Activated T-helper 17 cell treated with anti-CD3 and anti-CD28 coated beads, Interleukin-2, amount 50 U/mL, for 72 hours (primary cell): ENCODE measurements around the gene MEIS2. TPM values are rescaled to one million over a fixed set of nuclear protein-coding genes. Genes with fewer than 3 reads are reported as not detected.

Source experiments
- ATAC-seq: fragments of 150-1000 bp; cut with Tn5 transposase; replicated peaks from 2 replicates; pipeline ENCODE4 v1.10.0; 2021; ENCODE audit warnings: mild to moderate bottlenecking, moderate library complexity
- H3K27ac Mint-ChIP-seq: one replicate; pipeline ENCODE4 v1.8.0; 2022; ENCODE audit warnings: mixed read lengths
- H3K27me3 Mint-ChIP-seq: one replicate; pipeline ENCODE4 v1.8.0; 2022; ENCODE audit warnings: mixed read lengths
- H3K36me3 Mint-ChIP-seq: one replicate; pipeline ENCODE4 v1.8.0; 2022; ENCODE audit warnings: low read depth, mild to moderate bottlenecking, mixed read lengths
- H3K4me1 Mint-ChIP-seq: one replicate; pipeline ENCODE4 v1.8.0; 2022; ENCODE audit warnings: mixed read lengths
- H3K4me3 Mint-ChIP-seq: one replicate; pipeline ENCODE4 v1.8.0; 2022; ENCODE audit warnings: mild to moderate bottlenecking, mixed read lengths
- H3K9me3 Mint-ChIP-seq: one replicate; pipeline ENCODE4 v1.8.0; 2022; ENCODE audit warnings: mixed read lengths
- total RNA-seq, 2 donors: library from RNA; stranded (reverse); gene quantifications; one replicate each; pipeline ENCODE4 v1.2.3, GENCODE V29; 2022

MEIS2 gene
- total RNA-seq, 2 donors from 2014 or later = not detected

DNA sequence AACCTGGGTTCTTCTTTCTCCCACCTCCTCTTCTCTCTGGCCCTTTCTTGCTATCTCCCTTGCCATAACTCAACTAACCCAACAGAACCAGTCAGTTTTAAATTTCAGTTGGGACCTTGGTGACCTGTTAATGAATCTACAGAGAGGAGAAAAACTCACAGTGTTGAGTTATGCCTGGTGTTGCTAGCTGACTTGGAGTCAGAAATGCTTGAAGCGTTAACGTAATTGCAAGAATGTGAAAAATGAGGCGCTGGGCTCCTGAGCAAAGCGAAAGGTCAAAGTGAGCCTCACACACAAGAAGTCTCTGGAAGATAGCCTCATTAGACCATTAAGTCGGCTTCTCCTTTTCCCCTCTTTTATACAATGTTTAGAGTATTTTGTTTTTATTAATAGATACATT lies 18.4 kb downstream of the MEIS2 start:
- Mint-ChIP-seq H3K27ac (no peak overlapping the region), H3K4me1 (no peaks in the 10 kb centered on the region), H3K27me3 (peaks cover 15% of the 10 kb centered on the region), H3K9me3 (peaks cover 3% of the 10 kb centered on the region), H3K36me3 (no peaks in the 10 kb centered on the region), H3K4me3 (no peak overlapping the region)
- no peak for ATAC-seq

DNA sequence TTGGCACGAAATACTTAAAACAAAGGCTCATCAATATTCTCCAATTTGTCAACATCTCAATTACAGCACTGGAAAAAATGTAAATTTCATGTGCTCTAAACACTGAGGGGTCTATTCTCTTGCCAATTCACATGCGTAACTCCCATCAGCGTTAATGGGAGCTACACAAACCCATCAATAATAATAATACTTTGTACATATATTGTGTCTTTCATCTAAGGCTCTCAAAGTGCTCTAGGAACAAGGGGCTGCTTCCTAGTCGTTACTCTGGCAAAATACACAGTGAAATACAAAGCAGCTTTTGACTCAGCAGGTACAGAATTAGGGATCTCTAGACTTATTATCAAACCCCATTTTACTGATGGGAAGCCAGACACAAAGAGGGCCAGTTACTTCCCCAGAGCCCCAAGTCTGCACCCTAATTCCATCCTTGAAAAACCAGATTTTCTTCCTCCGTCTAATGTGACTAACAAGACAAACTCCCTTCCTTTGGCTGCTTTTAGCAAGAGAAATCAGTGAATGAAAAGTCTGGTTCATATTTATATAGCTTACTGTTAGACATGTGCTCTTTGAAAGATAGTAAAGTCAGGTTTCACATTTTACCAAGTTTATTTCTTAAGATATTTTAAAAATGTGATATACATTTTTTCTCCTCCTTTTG lies 20.0 kb downstream of the MEIS2 start:
- Mint-ChIP-seq H3K27ac (no peak overlapping the region), H3K4me3 (no peak overlapping the region), H3K9me3 (peaks cover 3% of the 10 kb centered on the region), H3K36me3 (no peaks in the 10 kb centered on the region), H3K4me1 (no peaks in the 10 kb centered on the region), H3K27me3 (peaks cover 22% of the 10 kb centered on the region)
- ATAC-seq = no peak

DNA sequence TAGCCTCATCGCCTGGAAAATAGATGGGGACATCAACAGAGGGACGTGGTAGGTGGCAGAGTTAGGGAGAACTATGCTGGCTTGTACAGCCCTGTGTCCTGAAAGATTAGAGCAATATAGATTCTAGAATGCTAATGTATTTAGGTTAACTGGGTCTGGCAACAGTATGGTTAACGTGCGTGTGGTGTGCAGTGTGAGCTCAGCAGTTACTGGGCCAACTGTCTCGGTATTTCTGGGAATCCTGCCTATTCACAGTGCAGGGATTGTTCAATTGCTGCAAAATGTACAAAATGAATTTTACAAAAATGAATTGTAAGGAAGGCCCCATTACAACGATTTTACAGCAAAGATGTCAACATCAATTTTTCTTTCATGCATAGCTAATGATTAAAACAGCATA lies 20.6 kb downstream of the MEIS2 start:
- Mint-ChIP-seq H3K4me1 (no peaks in the 10 kb centered on the region), H3K27me3 (peaks cover 23% of the 10 kb centered on the region), H3K4me3 (no peak overlapping the region), H3K9me3 (peaks cover 3% of the 10 kb centered on the region), H3K36me3 (no peaks in the 10 kb centered on the region), H3K27ac (no peak overlapping the region)
- ATAC-seq = no peak

DNA sequence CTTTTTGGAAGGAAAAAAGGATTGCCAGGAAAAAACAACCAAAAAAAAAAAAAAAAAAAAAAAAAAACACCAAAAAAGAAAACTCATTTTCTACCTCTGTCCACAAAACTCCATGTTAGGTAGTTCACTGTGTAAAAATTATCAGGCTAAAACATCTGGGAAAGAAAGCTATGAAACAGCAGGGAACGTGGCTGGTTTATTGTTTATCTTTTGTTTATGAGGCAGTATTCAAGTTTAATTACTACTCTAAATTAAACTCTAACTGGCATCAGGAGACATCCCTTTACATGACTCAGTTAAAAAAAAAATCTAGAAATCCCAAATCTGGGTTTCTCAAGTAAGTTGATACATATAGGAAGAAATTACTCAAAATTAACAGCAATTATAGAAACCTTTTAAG lies 21.8 kb downstream of the MEIS2 start:
- Mint-ChIP-seq H3K27ac (no peak overlapping the region), H3K4me3 (no peak overlapping the region), H3K36me3 (no peaks in the 10 kb centered on the region), H3K27me3 (peaks cover 23% of the 10 kb centered on the region), H3K9me3 (peaks cover 3% of the 10 kb centered on the region), H3K4me1 (no peaks in the 10 kb centered on the region)
- ATAC-seq = no peak

DNA sequence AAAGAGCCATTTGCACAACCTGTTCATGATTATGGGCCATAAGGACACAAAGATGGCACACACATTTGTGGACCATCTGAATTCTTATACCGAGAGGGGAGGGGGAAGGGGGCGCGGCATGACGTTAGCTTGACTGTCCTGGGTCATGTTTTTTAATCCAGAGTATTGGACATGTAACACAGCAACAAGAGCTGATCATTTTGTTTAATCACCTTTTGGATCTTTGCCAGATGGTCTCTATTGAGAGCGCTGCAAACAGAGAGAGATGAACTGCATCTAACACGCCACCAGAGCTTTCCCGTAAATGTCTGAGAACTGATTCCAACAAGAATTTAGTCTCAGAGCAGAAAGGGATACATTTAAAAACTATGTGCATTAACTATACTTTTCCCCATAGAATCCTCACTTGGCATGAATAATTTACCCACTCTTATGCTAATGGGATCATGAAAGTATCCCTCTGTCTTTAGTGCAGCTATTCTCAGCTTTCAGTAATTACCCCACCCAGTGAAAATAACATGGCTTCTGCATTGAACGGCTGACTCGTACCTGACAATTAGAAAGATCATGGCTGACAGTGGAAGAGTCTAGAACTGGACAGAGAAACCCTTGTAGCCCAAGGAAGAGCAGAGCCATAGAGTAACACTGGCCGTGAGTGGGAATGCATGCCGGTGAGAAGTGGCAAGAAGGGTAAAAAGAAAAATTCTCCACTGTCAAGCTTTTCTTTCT lies 22.6 kb downstream of the MEIS2 start:
- Mint-ChIP-seq H3K27me3 (peaks cover 23% of the 10 kb centered on the region), H3K4me1 (no peaks in the 10 kb centered on the region), H3K27ac (no peak overlapping the region), H3K9me3 (peaks cover 3% of the 10 kb centered on the region), H3K36me3 (no peaks in the 10 kb centered on the region), H3K4me3 (no peak overlapping the region)
- no peak for ATAC-seq

DNA sequence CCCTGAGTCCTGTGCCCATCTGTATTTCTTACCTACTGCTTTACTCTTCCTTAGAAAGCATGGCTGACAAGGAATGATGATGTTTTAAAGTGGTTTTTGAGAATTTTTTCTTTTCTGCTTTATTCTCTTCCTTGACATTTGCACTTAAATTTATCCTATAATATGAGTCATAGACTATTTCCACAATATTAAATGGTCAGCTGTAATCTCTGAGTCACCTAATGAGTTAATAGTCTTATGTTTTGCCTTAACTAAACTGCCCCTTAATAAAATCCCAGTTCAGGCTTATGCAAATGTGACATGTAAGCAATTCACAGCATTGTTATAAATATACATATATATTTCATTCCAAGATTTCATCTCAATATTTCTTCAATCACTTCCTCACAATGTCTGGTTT lies 23.8 kb downstream of the MEIS2 start:
- Mint-ChIP-seq H3K27me3 (peaks cover 20% of the 10 kb centered on the region), H3K4me3 (no peak overlapping the region), H3K36me3 (no peaks in the 10 kb centered on the region), H3K4me1 (no peaks in the 10 kb centered on the region), H3K27ac (no peak overlapping the region), H3K9me3 (peaks cover 3% of the 10 kb centered on the region)
- no peak for ATAC-seq

DNA sequence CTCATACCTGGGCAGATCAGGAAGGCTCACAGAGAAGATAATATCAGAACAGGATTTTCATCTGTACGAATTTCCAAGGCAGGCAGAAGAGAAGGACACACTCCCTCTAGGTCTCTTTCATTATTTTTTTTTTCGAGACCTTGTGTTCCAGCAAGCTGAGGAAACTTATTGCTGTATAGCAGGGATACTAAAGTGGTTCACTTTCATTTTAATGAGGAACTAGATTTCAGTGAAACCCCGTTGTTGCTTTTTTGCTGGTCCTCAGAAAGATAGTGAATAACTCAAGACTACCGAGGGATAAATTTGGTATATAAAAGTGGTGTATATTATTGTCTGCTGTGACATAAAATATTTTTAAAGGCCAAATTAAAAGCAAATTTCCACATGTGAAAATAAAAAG lies 24.6 kb downstream of the MEIS2 start:
- ATAC-seq = no peak
- Mint-ChIP-seq H3K4me1 (no peaks in the 10 kb centered on the region), H3K27me3 (peaks cover 20% of the 10 kb centered on the region)

DNA sequence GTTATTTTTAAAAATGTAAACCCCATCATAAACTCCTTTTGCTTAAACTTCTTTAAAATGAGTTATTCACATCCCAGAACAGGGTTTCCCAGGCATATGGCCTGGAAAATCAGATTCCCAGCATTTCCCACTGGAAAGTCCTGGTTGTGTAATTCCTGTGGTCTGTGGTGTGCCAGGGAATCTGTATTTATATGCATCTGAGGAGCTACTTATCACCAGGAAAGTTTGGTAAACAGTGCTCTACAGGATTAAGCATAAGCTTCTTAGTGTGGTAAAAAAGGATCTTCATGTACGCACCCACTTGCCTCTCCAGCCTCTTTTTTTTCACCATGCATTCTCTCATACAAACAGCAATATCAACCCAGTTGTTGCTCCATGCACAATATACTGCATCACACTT lies 28.2 kb downstream of the MEIS2 start:
- Mint-ChIP-seq H3K27ac (no peak overlapping the region), H3K4me1 (no peaks in the 10 kb centered on the region), H3K27me3 (peaks cover 12% of the 10 kb centered on the region), H3K36me3 (no peaks in the 10 kb centered on the region), H3K4me3 (no peak overlapping the region), H3K9me3 (no peaks in the 10 kb centered on the region)
- no peak for ATAC-seq

More for the DNA sequence above, 24.6 kb downstream of the MEIS2 start:
- Mint-ChIP-seq H3K4me3 (no peak overlapping the region), H3K36me3 (no peaks in the 10 kb centered on the region), H3K9me3 (peaks cover 3% of the 10 kb centered on the region), H3K27ac (no peak overlapping the region)

DNA sequence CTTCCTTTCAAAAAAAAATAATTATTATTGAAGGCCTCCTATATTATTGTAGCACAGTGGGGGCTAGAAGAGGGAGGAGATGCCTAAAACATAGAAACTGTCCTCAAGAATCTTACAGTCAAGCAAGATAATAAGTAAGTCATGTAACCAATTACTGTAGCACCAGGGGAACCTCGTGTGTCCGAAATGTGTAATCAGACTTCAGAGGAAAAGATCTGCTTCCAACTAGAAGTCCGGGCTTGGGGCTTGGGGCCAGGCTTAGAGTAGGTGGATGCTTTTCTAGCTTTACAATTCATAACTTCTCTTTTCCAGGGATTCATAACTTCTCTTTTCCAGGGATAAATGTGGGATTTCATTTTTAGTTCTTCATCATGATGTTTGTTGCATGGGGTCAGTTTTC lies 29.2 kb downstream of the MEIS2 start:
- H3K27ac Mint-ChIP-seq = no peak overlapping the region
- no peak overlapping the region for H3K4me3 Mint-ChIP-seq
- ATAC-seq = no peak
- no peaks in the 10 kb centered on the region for H3K36me3 Mint-ChIP-seq
- H3K4me1 Mint-ChIP-seq = no peaks in the 10 kb centered on the region
- H3K27me3 Mint-ChIP-seq = peaks cover 6% of the 10 kb centered on the region
- H3K9me3 Mint-ChIP-seq = no peaks in the 10 kb centered on the region

DNA sequence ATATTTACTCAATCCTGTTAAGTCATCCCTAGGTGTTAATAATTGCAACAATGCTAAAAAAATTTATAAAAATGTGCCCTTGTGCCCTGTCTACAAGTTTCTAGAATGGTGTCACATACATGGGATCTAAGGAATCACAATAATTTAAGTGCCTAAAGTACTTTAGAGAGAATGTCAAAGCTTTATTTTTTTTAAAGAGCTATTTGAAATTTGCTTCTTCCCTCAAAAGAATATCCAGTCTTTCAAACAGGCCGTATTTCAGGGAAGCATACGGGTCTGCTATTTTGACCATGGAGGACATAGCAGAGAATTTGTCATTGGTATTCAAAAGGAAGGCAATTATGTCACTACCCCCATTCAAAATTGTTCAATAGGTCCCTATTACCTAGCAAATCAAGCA lies 29.7 kb downstream of the MEIS2 start:
- Mint-ChIP-seq H3K4me3 (no peak overlapping the region), H3K4me1 (no peaks in the 10 kb centered on the region), H3K9me3 (no peaks in the 10 kb centered on the region), H3K36me3 (no peaks in the 10 kb centered on the region), H3K27me3 (peaks cover 6% of the 10 kb centered on the region), H3K27ac (no peak overlapping the region)
- ATAC-seq = no peak

DNA sequence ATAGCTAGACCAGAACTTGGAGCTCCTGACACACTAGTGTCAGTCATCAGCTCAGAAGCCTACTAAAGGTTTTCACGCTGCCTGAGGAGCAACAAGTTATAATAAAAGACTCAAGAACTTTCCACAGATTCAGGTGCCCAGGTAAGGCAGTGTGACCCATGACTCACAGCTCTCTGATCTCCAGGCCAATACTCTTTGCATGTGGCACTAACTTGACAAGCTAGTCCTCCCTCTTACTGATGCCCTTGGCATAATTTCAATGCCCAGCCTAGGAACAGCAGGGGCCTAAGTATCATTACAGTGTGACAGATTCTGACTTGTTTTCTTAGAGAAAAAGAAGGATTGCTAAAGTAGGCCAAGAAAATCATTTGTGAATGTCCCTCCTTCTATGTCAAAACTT lies 38.4 kb downstream of the MEIS2 start:
- Mint-ChIP-seq H3K27me3 (peaks cover 6% of the 10 kb centered on the region), H3K4me1 (no peaks in the 10 kb centered on the region), H3K36me3 (no peaks in the 10 kb centered on the region), H3K27ac (no peak overlapping the region), H3K4me3 (no peak overlapping the region), H3K9me3 (no peaks in the 10 kb centered on the region)
- ATAC-seq = no peak

DNA sequence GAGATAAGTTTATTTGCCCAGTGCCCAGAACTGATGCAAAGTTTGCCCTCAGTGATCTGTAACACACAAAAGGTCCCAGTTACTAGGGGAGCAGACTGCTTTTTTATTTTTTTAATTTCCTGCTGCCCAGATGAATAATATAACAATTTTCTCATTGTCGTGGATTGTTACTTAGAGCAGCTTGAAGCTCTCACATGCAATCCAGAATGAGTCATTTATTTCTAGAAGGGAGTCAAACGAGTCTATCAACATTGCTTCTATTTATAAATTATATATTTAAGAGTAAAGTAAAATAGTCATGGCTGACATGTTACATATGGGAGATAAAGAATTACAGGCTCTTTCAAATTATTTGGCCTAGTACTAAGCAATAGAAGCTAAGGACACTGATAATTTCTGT lies 41.3 kb downstream of the MEIS2 start:
- ATAC-seq = no peak
- peaks cover 5% of the 10 kb centered on the region for H3K9me3 Mint-ChIP-seq
- H3K36me3 Mint-ChIP-seq = no peaks in the 10 kb centered on the region
- no peaks in the 10 kb centered on the region for H3K4me1 Mint-ChIP-seq
- peaks cover 6% of the 10 kb centered on the region for H3K27me3 Mint-ChIP-seq
- no peak overlapping the region for H3K4me3 Mint-ChIP-seq
- H3K27ac Mint-ChIP-seq = no peak overlapping the region

DNA sequence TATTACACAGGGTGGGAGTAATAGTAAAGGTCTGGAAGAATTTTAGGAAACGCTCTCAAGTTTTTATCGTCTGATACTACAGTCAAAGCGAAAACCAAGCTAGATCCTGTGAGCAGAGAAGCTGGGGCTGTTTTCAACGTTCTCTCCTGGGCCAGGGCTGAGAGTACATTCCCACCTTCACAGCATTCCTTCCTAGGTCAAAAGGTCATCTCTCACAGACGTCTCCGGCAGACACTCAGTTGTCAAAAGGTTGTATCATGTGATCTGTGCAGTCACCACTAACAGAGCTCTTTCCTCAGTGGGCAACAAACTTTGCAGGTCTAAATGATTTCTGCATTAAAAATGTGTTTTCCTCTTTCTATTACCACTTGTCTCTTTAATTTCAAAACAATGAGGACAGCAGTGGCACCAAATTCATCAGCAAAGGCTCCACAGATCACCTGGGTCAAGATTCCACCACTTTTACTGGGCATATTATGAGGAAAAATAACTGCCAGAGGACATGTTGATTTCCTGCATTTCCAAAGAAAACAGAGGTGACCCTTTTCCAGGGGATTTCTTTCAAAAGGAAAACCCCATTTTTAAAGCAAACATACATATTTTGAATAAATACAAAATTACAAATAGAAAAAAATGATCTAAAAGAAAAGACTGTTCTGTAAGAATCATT lies 41.9 kb downstream of the MEIS2 start:
- no peak for ATAC-seq
- H3K27me3 Mint-ChIP-seq = peaks cover 6% of the 10 kb centered on the region
- peaks cover 5% of the 10 kb centered on the region for H3K9me3 Mint-ChIP-seq
- H3K4me1 Mint-ChIP-seq = no peaks in the 10 kb centered on the region
- no peaks in the 10 kb centered on the region for H3K36me3 Mint-ChIP-seq
- H3K27ac Mint-ChIP-seq = no peak overlapping the region
- H3K4me3 Mint-ChIP-seq = no peak overlapping the region

DNA sequence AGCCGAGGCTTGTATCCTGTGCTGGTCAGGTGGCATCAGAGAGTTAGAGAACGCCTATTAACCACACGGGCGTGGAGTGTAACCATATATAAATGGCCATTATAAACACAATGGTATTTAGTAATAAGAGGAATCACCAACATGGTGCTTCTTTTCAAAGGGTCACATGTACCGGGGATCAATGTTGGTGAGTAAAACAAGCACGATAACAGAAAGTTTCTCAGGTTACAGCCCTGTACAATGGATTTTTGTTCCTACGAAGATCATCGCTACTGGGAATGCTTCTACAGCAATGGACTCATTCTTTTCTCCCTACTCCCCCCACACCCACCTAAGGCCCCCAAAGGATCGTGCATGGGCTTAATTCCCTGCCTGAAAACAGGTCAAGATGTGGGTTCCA lies 42.5 kb downstream of the MEIS2 start:
- Mint-ChIP-seq H3K9me3 (peaks cover 5% of the 10 kb centered on the region), H3K27ac (no peak overlapping the region), H3K4me3 (no peak overlapping the region), H3K4me1 (no peaks in the 10 kb centered on the region), H3K36me3 (no peaks in the 10 kb centered on the region), H3K27me3 (peaks cover 6% of the 10 kb centered on the region)
- ATAC-seq = no peak

DNA sequence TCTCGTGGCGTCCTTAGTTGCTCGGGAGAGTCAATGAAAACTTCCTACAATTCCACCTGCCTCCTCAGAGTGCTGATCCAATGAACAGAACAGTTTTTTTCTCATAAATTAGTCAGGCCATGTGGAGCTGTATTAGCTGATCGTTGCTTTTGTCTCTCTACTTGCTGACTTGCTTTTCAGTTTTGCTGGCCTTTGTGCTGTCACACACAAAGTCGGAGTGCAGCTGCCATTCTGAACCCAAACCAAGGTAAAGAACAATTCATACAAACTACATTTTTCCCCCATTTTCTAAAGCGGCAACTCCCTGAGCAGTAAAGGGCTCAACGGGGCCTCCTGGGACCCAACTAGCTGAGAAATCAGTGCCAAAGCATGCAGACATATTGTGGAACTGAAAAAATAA lies 43.1 kb downstream of the MEIS2 start:
- no peaks in the 10 kb centered on the region for H3K36me3 Mint-ChIP-seq
- no peaks in the 10 kb centered on the region for H3K4me1 Mint-ChIP-seq
- no peak for ATAC-seq
- peaks cover 9% of the 10 kb centered on the region for H3K27me3 Mint-ChIP-seq
- H3K4me3 Mint-ChIP-seq = no peak overlapping the region
- peaks cover 5% of the 10 kb centered on the region for H3K9me3 Mint-ChIP-seq
- no peak overlapping the region for H3K27ac Mint-ChIP-seq
